NOMO-1 treated with DMSO at 0.1 percent for 48 hours (cell line): ENCODE results near the gene ZDHHC14.
"Not testable (repeated sequence)": the region's sequence is repeated elsewhere in the genome, so short reads cannot be mapped to it uniquely, and the experiment has no call there.

Experiments
- DNase-seq: peaks from one replicate; lab custom pipeline; 2025; ENCODE audit not compliant: unreplicated experiment; lab: John Stamatoyannopoulos, UW

Gene ZDHHC14

DNA sequence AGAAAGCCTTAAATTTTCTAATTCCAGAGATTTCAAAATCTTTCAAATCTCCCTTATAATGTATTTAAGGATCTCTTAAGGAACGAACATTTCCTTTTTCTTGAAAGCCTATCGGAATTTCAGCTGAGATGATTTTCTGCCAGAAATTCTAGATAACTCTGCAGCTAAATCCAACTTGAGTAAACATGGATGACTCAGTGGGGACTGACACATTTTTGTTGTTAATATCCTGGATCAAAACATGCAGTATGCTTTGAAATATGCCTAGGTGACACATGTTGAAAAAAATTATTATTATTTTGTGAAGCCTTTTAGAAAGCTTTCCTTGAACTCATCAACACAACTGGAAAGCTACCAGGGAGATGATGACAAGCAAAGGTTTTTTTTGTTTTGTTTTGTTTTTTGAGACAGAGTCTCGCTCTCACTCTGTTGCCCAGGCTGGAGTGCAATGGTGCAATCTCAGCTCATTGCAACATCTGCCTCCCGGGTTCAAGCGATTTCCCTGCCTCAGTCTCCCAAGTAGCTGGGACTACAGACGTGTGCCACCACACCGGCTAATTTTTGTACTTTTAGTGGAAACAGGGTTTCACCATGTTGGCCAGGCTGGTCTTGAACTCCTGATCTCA lies 302.0 kb downstream of the ZDHHC14 start:
- DNase-seq: no peak

DNA sequence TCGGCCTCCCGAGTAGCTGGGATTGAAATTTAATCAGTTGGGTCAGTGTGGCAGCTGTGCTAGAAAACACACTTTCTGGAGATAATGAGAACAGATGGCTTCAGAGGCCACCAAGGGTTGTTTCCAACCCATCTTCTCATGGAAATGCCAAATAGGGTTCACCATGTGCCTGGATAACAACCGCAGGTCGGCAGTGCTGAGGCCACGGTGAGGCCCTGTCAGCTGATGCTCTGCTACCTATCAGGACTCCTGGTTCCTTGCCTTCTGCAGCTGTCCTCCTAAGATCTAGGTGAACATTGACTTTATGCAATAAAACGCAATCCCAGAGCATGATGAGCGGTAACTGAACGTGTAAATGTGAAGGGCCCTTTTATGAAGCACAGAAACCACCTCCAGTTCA lies 302.7 kb downstream of the ZDHHC14 start:
- no peak for DNase-seq

DNA sequence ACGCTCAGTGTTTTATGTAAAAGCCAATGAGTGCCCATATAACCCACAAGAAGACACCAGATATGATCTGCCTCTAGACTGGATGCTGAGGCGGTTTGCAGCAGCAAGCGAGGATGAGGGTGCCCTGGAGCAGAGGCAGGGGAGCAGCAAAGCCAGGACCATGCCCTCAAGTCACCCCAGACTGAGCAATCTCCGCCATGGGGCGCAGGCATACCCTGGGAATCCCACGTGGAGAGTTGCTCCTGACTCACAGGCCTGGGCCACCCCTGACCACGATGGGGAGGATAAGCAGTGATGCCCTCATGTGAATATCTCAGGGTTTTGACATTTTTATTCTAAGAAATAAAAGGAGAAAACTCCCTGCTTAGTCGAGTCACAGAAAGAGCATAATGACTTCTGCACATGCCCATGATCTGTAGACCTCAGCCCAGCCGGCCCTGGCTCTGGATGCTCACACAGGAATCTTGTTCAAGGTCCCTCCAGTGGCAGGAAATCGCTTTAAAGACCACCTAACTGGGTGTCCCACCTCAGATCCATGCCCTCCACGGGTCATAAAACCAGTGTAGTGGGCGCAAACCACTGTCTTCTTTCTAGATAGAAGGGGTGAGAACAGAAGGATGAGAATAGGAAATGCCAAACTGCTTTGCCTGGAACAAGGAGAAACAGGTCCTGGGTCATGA lies 303.8 kb downstream of the ZDHHC14 start:
- DNase-seq: no peak

DNA sequence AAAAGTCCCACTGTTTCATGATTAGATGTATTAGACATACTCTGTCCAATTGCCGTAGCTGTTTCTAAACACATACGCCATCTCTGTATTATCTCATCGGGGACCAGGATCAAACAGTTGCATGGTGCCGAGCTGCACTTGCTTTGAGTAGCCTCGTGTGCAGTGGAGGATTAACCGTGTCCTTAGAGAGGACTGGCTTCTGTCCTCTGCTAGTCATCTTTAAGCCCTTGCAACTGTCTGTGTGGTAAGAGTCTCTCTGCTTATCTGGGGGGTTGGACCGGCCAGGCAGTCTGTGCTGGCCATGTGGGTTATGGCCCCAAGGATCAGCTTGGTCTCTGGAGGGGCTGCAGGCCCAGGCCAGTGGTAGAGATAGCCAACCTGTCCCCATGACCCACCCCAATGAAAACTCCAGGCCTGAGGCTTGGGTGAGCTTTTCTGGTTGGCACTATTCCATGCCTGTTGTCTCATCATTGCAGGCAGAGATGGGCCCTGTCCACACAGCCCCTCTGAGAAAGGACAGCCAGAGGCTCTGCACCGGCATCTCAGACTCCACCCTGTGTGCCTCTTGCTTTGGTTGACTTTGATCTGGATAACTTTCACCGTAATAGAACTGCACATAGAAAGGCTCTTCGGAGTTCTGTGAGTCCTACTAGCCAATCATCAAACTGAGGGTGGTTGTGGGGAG lies 304.7 kb downstream of the ZDHHC14 start:
- DNase-seq: no peak

DNA sequence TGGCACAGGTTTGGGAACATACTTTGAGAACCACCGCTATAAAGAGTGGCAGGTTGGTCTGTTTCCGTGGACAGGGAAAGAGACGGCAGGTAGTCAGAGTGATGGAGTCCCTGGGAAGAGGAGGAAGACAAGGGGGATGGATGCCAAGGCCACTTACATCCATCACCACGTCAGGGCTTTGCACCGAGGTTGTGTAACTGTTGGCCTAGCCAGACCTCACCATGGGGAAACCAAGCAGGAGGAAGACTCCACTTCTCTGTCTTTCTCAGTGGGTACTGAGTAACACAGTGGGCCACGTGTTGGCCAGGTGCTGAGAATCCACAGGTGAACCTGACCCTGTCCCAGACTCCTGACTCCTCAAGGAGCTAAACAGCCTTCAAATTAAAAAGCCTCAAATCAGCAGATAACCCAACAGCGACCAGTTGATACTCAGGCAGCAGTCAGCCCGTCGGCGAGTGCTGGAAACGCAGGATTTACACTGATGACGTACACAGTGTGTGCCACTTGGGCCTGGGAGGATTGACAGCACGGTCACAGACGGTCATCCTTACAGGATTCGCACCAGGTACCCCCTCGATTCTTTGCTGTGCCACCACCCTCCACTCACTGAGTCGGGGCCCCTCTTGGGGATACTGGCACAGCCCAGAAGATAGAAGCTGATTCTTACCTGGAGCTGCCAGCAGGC lies 307.4 kb downstream of the ZDHHC14 start:
- no peak for DNase-seq

DNA sequence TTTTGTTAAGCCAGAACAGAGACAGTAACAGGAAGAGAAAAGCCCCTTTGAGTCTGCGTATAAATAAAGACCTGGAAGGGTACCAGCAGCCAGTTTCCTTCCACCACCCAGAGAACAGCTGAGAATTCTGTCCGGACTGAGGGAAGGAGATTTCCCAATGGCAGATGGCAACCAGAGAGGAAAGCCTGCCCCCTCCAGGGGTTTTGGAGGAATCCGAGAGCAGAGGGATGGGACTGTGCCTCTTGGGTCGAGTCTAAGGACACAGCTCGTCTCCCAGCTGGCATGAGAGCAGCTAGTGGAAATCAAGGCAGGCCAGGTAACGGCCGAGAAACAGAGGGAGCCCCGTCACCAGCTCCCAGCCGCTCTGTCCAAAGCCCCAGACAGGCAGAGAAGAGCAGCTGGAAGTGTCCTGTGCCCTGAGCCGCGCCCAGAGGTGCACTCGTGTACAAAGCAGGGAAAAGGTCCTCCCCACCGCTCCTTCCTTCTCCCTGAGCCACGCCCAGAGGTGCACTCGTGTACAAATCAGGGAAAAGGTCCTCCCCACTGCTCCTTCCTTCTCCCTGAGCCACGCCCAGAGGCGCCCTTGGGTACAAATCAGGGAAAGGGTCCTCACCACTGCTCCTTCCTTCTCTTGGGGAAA lies 308.1 kb downstream of the ZDHHC14 start:
- DNase-seq: no peak

DNA sequence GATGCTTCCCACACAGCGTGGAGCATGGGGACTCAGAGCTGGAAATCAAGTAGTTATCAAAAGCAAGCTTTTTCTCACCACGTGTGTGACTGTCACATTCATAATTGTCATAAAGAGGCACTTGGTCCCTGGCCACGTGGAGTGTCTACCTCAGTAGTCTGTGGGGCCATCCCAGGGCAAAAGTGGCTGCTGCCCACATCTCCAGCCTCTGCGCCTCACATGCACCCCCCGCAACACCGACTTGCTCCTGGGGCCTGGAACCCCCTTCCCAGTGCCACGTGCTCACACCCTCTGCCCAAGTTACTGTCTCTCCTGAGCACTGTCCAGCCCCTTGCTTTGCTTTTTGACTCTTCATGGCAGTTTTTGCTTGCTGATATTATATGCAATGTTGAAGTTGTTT lies 308.9 kb downstream of the ZDHHC14 start:
- DNase-seq: no peak

DNA sequence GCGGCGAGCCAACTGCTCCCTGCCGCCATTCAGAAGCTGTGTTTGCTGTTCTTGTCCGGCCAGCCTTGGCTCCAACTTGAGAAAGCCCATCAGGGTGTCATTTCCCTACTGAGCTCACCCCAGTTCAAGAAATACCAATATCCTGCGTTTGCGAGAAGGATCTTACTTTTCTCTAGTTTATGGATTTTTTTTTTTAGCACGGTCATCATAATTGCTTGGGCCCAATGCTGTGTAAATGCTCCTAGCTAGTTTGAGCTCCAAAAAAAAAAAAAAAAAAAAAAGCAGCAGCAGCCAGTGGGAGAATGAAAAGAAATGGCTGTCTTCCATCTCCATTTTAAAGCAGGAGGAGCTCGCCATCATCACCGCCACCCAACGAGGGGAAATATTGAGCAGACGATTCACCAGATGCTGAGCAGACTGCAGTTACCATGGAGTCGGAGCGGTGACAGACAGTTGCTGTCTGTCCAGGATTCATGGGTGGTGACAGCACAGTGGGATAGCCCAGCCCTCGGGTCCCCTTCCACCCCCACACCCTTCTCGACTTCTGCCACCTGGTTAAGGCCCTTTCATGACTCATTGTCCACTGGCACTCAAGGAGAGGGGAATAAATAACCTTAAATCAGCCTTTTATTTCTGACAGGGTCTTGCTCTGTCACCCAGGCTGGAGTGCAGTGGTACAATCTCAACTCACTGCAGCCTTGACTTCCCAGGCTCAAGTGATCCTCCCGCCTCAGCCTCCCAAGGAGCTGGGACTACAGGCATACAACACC lies 309.6 kb downstream of the ZDHHC14 start:
- DNase-seq: no peak

DNA sequence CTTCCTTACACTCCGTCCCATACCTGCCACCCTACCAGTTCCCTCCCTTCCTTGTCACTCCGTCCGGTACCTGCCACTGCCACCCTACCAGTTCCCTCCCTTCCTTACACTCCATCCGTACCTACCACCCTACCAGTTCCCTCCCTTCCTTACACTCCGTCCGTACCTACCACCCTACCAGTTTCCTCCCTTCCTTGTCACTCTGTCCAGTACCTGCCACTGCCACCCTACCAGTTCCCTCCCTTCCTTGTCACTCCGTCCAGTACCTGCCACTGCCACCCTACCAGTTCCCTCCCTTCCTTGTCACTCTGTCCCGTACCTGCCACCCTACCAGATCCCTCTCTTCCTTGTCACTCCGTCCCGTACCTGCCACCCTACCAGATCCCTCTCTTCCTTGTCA lies 310.6 kb downstream of the ZDHHC14 start:
- DNase-seq: not testable (repeated sequence)

DNA sequence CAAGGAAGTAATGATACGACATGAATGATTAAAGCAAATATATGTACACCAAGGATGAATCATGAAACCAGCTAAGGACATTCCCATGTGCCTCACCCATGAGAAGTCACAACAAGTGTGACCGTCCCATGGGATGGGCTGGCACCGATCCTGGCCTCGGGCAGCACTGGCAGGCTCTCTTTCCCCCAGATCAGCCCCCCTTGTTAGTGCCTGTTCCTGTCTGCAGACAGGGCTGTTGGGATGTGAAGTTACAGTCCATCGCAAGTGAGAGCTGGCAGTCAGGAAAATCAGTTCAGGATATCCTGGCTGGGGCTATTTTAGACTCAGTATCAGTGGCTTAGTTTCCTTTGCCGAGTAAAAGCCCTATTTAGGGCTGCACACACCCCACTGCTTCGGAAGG lies 312.9 kb downstream of the ZDHHC14 start:
- no peak for DNase-seq

DNA sequence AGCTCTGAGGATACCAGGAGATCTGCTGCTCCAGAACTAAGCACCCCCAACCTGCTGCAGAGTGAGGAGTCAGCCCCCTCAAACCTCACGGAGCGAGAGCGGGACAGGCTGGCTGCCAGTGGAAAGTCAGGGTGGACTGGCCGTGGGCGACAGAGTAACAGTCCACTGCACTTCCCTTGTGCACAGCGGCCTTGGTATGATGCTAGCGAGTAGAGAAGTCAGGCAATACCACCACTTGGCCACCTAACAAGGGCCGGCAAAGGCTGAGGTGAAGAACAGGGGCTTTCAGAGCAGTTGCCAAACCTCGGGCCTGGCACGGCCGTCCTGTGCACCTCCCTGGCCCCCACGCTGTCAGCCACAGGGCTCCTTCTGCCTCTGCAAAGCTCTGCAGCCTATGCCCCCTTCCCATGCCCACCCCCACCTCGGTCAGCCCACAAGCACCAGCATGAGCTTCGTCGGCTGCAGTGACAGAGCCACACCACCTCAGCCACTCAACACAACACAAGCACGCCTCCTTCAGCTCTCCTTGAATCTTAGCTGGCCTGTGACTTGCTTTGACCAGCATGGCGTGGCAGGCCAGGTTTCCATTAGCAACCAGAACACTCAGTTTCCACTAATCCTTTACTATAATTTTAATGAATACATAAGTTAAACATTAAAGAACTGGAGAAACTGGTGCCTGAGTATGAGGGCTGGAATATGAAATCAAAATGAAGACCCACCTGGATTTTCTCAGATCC lies 314.5 kb downstream of the ZDHHC14 start:
- no peak for DNase-seq

DNA sequence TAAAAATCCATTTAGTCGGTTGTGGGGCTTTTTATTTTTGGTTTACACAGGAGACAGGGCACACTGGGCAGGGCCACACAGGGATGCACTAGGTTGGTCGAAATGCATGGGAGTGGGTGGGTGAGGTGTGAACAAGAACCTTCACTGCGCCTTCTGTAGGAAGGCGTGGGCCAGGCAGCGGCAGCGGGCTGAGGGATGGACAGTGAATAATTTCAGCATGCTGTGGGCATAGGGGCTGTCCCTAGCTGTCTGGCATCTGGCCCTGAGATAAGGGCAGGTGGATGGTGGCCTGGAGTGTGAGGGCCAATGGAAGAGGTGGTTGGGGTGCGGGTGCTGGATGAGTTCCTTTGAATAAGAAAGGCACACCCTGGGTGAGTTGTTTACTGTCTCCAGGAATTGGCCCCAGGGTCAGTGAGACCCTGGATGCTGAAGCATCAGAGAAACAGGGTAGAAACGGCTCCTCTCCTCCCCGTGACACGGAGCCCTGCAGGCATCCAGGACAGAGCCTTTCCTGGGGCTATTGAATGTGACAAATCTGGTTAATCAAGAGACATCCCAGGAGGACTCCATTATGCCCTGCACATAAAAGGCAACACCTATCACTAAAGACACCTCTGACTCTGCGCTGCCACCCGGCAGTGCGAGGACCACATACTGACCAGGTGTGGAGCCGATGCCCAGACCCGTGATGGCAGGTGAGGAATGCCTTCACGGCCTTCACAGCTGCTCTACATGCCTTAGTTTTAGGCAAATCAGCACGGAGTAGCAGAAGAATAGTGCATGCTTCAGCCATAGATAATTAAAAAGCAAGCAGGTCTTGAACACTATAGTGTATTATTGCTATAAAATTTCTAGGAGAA lies 319.0 kb downstream of the ZDHHC14 start:
- DNase-seq: no peak

DNA sequence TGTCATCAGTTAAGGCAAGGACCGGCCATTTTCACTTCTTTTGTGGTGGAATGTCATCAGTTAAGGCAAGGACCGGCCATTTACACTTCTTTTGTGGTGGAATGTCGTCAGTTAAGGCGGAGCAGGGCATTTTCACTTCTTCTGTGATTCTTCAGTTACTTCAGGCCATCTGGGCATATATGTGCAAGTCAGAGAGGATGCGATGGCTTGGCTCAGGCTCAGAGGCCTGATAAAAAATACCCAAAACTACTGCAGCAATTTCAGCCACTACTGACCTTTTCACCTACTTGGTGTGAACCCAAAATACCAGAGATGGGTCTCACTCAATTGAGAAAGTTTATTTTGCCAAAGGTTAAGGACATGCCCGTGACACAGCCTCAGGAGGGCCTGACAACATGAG lies 325.4 kb downstream of the ZDHHC14 start:
- not testable (repeated sequence) for DNase-seq

DNA sequence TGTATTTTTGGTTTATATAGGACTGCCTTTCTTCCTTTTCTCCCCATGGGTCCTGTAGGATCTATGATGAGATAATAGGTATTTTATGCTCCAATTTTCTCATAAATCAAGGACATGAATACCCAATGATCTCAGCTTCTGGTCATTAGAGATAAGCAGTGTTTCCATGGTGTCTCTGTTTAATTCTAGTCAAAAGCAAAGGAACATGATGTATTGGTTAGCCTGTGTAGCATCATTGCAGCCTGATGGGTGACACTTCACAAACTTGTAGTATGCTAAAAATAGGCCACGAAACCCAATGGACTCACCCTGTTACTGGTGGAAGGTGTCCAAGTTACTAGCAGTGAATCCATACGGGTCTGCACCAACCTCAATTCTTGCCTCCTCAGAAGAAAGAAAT lies 325.9 kb downstream of the ZDHHC14 start:
- no peak for DNase-seq

DNA sequence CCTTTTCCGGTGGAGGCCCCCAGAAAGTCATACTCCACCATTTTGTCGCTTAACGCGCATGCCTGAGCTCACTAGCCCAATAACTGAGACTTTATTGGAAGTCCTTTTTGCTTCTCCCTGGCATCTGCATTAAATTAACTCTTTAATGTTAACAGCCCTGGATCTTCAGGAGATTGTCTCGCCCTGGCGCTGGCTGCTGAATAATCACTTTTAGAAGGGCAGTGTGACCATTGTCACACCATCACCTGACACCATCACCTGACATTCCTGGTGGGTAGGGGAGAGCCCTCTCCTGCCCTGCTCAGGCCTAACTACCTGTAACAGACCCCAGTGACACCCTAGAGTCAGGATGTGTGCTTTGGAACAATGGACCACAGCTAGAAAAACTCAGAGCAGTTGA lies 326.6 kb downstream of the ZDHHC14 start:
- DNase-seq: no peak

DNA sequence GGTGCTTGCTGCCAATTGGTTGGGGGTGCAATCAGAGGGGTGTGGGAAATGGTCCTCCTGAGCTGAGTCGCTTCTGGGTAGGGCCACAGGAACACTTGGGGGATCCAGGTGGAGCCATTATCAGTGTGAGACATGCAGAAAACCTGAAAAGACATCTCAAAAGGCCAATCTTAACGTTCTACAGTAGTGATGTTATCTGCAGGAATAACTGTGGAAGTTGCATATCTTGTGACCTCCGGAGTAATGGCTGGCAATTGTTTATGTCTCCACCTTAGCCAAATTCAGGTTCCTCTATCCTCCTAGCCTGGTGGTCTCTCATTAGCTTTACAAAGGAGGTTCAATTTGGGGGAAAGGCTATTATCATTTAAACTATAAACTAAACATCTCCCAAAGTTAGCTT lies 327.2 kb downstream of the ZDHHC14 start:
- DNase-seq: no peak

DNA sequence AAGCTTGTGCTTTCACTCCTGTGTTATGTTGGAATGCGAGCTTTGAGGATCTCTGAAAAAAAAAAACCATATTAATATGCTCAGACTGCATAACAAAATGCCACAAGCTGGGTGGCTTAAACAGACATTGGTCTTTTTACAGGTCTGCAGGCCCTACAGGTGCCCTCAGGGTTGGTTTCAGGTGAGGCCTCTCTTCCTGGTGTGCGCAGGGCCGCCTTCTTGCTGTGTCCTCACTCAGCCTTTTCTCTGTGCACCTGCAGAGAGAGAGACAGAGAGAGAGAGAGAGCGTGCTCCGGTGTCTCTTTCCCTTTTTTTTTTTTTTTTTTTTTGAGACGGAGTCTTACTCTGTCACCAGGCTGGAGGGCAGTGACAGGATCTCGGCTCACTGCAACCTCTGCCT lies 327.9 kb downstream of the ZDHHC14 start:
- DNase-seq: no peak

DNA sequence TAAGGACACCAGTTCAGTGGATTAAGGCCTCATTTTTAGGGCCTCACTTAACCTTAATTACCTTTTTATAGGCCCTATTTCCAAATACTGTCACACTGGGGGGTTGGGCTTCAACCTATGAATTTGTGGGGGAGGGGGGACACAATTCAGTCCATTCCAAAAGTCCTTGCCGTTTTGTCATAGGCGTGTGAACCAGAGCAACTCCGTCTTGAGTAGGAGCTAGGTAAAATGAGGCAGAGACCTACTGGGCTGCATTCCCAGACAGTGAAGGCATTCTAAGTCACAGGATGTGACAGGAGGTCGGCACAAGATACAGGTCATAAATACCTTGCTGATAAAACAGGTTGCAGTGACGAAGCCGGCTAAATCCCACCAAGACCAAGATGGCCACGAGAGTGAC lies 328.6 kb downstream of the ZDHHC14 start:
- DNase-seq: no peak

DNA sequence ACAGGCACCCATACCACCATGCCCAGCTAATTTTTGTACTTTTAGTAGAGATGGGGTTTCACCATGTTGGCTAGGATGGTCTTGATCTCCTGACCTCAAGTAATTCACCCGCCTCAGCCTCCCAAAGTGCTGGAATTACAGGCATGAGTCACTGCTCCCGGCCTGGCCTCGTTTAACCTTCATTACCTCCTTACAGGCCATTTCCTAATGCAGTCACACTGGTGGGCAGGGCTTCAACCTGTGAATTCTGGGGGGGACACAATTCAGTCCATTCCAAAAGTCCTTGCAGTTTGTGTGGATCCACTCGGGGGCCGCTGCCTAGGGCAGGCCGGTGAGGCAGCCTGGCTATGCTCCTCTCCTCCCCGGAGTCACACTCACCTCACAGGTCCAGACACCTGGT lies 329.6 kb downstream of the ZDHHC14 start:
- no peak for DNase-seq
